ENCODE measurements around the gene HAPLN2. TPM values are rescaled to one million over a fixed set of nuclear protein-coding genes. Genes with fewer than 3 reads are reported as not detected.

Gene HAPLN2
- total and polyA plus RNA-seq, 2 of the 4 experiments (the other 2 are of a cell fraction): not detected

DNA sequence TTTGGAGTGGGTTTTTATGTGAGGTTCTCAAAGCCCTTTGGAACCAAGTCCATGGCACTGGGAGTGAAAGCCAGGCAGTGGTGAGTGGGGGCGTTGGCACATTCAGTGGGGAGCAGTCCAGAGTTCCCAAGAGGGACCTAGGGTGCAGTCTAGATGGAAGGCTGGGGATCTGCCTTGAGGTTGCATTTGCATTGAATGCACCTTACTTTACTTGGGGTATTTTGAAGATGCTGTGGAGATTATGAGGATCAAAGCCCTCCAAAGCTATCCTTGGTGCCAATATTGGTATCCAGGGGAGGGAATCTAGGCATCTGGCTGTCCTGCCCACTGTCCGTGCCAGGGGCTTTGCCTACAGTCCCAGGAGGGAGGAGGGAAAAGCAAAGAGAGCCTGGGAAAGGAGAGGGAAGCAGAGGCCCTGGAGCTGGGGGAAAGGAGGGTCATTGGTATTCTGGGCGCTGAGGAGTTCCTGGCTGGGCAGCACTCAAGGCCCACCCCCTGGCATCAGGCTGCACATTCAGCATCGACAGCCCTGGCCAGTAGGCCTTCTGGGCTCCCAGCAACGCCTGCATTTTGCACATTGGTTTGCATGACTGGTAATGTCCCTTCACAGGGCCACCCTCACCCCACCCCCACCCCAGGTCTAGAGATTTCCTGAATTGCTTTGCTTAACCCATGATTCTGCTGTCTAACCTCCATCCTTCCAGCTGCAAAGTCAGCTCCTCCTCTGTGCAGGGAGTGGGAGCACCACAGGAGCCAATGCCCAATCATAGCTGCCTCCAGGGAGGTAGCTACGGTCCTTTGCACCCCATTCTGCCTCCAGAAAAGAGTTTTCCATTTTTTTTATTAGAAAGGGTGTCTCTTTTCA, 21.9 kb downstream of the HAPLN2 start:
- intact Hi-C loops (cut with micrococcal nuclease): no loop called here
- dilution Hi-C loops (cut with HindIII; ENCODE audit: low sequenced_read_pairs, unreplicated experiment): no loop called here
- in situ Hi-C loops (cut with MboI; ENCODE audit: low sequenced_read_pairs): no loop called here
- no TSS peak for BruUV-seq (replicated peaks)
- no peak for ATAC-seq (ENCODE audit: low read depth)
- 0 out of 2 replicates have a peak, but pooled peaks cover 1% of the 10 kb centered on the region for H3K9me3 ChIP-seq (ENCODE audit: control insufficient read depth, insufficient read depth, low read length)
- no peak overlapping the region for H3K27ac ChIP-seq (ENCODE audit: insufficient read depth, low read length)
- no peaks in the 10 kb centered on the region for H3K36me3 ChIP-seq (ENCODE audit: control insufficient read depth, insufficient read depth, low read length)
- no peak overlapping the region for H2AK5ac ChIP-seq (ENCODE audit: low read depth, low read length)
- H2AK9ac ChIP-seq (replicated peaks; ENCODE audit: low read depth, low read length, poor library complexity): no peak overlapping the region
- no peak overlapping the region for H3K56ac ChIP-seq (ENCODE audit: extremely low read depth, insufficient read depth, low read length)
- H3K4me2 ChIP-seq (ENCODE audit: low read depth, low read length): no peak overlapping the region
- ChIA-PET POLR2A (ENCODE audit: unreplicated experiment) (no interaction called here), CTCF (interaction anchor here (1.5 kb wide), 1 partner anchor 18 kb away, joined by 4 read pairs; no protein-coding TSS in a partner anchor)
- no peaks in the 10 kb centered on the region for H3K79me1 ChIP-seq (ENCODE audit: low read depth in 1 of 2, low read length in 2 of 2)
- H2BK15ac ChIP-seq (ENCODE audit: low read depth, low read length): no peak overlapping the region
- no peak for DNase-seq
- no peak overlapping the region for H4K5ac ChIP-seq (ENCODE audit: low read depth, low read length)
- H2BK20ac ChIP-seq (ENCODE audit: low read depth, low read length): no peak overlapping the region
- H3K9ac ChIP-seq (ENCODE audit: low read depth, low read length): no peak overlapping the region
- H3K23ac ChIP-seq (ENCODE audit: low read depth, low read length): no peak overlapping the region
- H3K4ac ChIP-seq (ENCODE audit: low read depth, low read length): no peak overlapping the region
- H2BK5ac ChIP-seq (ENCODE audit: low read depth, low read length, poor library complexity, severe bottlenecking): no peak overlapping the region
- TF ChIP-seq CEBPB (IDR thresholded peaks at IDR 0.05; ENCODE audit: low read depth, low read length): no peak
- TF ChIP-seq BHLHE40 (IDR thresholded peaks at IDR 0.05; ENCODE audit: low read depth, low read length): no peak
- no peak for TF ChIP-seq POLR2A (IDR thresholded peaks at IDR 0.05; ENCODE audit: low read depth, low read length)
- TF ChIP-seq, protein P1, sequence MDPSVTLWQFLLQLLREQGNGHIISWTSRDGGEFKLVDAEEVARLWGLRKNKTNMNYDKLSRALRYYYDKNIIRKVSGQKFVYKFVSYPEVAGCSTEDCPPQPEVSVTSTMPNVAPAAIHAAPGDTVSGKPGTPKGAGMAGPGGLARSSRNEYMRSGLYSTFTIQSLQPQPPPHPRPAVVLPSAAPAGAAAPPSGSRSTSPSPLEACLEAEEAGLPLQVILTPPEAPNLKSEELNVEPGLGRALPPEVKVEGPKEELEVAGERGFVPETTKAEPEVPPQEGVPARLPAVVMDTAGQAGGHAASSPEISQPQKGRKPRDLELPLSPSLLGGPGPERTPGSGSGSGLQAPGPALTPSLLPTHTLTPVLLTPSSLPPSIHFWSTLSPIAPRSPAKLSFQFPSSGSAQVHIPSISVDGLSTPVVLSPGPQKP (IDR thresholded peaks at IDR 0.05; ENCODE audit: borderline replicate concordance, low read depth, low read length): no peak
- no peak for TF ChIP-seq CHD1 (IDR thresholded peaks at IDR 0.05; ENCODE audit: low read depth, low read length)
- TF ChIP-seq MXI1 (IDR thresholded peaks at IDR 0.05; ENCODE audit: borderline replicate concordance, low read depth, low read length): no peak
- no peak for TF ChIP-seq RCOR1 (IDR thresholded peaks at IDR 0.05; ENCODE audit: insufficient replicate concordance, low read length)
- TF ChIP-seq SMC3 (IDR thresholded peaks at IDR 0.05; ENCODE audit: low read depth, low read length): no peak
- TF ChIP-seq MAFK (IDR thresholded peaks at IDR 0.05; ENCODE audit: low read depth, low read length): no peak
- H4K20me1 ChIP-seq (ENCODE audit: insufficient read depth, low read length): peaks cover 11% of the 10 kb centered on the region; the same call in 1 of the 2 replicates
- no peak overlapping the region for H2BK120ac ChIP-seq (ENCODE audit: low read depth, low read length)
- no peak overlapping the region for H3K14ac ChIP-seq (replicated peaks; ENCODE audit: low read depth, low read length)
- no peak overlapping the region for H4K91ac ChIP-seq (ENCODE audit: insufficient read depth, low read depth, low read length)
- H3K27me3 ChIP-seq (ENCODE audit: control insufficient read depth, insufficient read depth, low read length): peaks cover 91% of the 10 kb centered on the region
- H3K18ac ChIP-seq (ENCODE audit: low read depth, low read length): no peak overlapping the region
- H3K4me3 ChIP-seq (ENCODE audit: insufficient read depth, low read depth, low read length): no peak overlapping the region
- H3K4me1 ChIP-seq (ENCODE audit: control insufficient read depth, insufficient read depth, low read length): no peaks in the 10 kb centered on the region; the same call in 1 of the 2 replicates
- H2AFZ ChIP-seq (replicated peaks; ENCODE audit: low read length, poor library complexity): no peak overlapping the region
- no peak overlapping the region for H4K8ac ChIP-seq (ENCODE audit: low read depth in 2 of 2, low read length in 2 of 2)
- WGBS, 2 experiments (ENCODE audit: extremely low coverage in 2 of 2, insufficient read length in 1 of 2): 0% methylated on average over 1 of the region's 6 CpGs; no CpG with 5 or more reads in 1 of the 2 experiments
- H3K9me1 ChIP-seq (ENCODE audit: insufficient read depth, low read length): no peaks in the 10 kb centered on the region

Data from IMR-90 (cell line).